ENCODE measurements around the gene YAP1.

The YAP1 gene

GRCh38 chr11:102117472-102118113 lies 7.3 kb downstream of the YAP1 start:
- DNase-seq: no peak

GRCh38 chr11:102118937-102119336 lies 8.7 kb downstream of the YAP1 start:
- no peak for DNase-seq

GRCh38 chr11:102119997-102120396 lies 9.8 kb downstream of the YAP1 start:
- DNase-seq: no peak

GRCh38 chr11:102120437-102120973 lies 10.3 kb downstream of the YAP1 start:
- no peak for DNase-seq

- no peak for DNase-seq
These were observed 11.1 kb downstream of the YAP1 start for GRCh38 chr11:102121329-102121728.

- DNase-seq: no peak
These were observed 24.4 kb downstream of the YAP1 start for GRCh38 chr11:102134597-102134996.

- no peak for DNase-seq
These were observed 25.0 kb downstream of the YAP1 start for GRCh38 chr11:102135256-102135655.

GRCh38 chr11:102138223-102138622 lies 28.0 kb downstream of the YAP1 start:
- DNase-seq: no peak

- DNase-seq: no peak
These were observed 28.4 kb downstream of the YAP1 start for GRCh38 chr11:102138670-102139069.

- DNase-seq: no peak
These were observed 28.8 kb downstream of the YAP1 start for GRCh38 chr11:102139081-102139498.

- DNase-seq: no peak
These were observed 32.1 kb downstream of the YAP1 start for GRCh38 chr11:102142333-102142732.

- DNase-seq: no peak
These were observed 33.6 kb downstream of the YAP1 start for GRCh38 chr11:102143867-102144266.

- no peak for DNase-seq
These were observed 34.4 kb downstream of the YAP1 start for GRCh38 chr11:102144357-102145355.

GRCh38 chr11:102147015-102147414 lies 36.8 kb downstream of the YAP1 start:
- no peak for DNase-seq

- DNase-seq: no peak
These were observed 37.4 kb downstream of the YAP1 start for GRCh38 chr11:102147632-102148031.

GRCh38 chr11:102148059-102148458 lies 37.8 kb downstream of the YAP1 start:
- no peak for DNase-seq

GRCh38 chr11:102151784-102152525 lies 41.7 kb downstream of the YAP1 start:
- DNase-seq: no peak

GRCh38 chr11:102153082-102153481 lies 42.8 kb downstream of the YAP1 start:
- no peak for DNase-seq

- DNase-seq: no peak
These were observed 44.6 kb downstream of the YAP1 start for GRCh38 chr11:102154806-102155205.

- no peak for DNase-seq
These were observed 45.4 kb downstream of the YAP1 start for GRCh38 chr11:102155676-102156075.

GRCh38 chr11:102157219-102157618 lies 47.0 kb downstream of the YAP1 start:
- DNase-seq: no peak

GRCh38 chr11:102158164-102158735 lies 48.0 kb downstream of the YAP1 start:
- DNase-seq: no peak

GRCh38 chr11:102163368-102163767 lies 53.1 kb downstream of the YAP1 start:
- no peak for DNase-seq

Measured in SHP77 (cell line).